Esophagus mucosa (tissue), 1 donor: ENCODE data around the gene HDAC1. TPM values are rescaled to one million over a fixed set of nuclear protein-coding genes. Genes with fewer than 3 reads are reported as not detected.

Experiments
- ATAC-seq: fragments of 200-7000 bp; cut with Tn5 transposase; one replicate; pipeline ENCODE4 v1.9.1; 2020
- total RNA-seq: library from RNA; stranded (reverse); gene quantifications from one replicate; pipeline ENCODE4 v1.2.4, GENCODE V29; 2023
- donor health status: DM: yes; HTN: yes; CAD: no.

The HDAC1 gene
- total RNA-seq, 1 donor from 2014 or later: 108 TPM

GRCh38 chr1:32373996-32374592, 82.2 kb downstream of the HDAC1 start:
- ATAC-seq: no peak

- ATAC-seq: no peak
Observed at GRCh38 chr1:32376199-32376598, 84.3 kb downstream of the HDAC1 start.

GRCh38 chr1:32377541-32378220, 85.8 kb downstream of the HDAC1 start:
- ATAC-seq: no peak

GRCh38 chr1:32380057-32380456, 88.2 kb downstream of the HDAC1 start:
- no peak for ATAC-seq

Other genes with a start within 250 kb of the HDAC1 start
- 10.5 TPM for gene TMEM39B, start 219.1 kb upstream of the HDAC1 start, total RNA-seq
- 54.1 TPM for gene KPNA6, start 184.0 kb upstream of the HDAC1 start, total RNA-seq
- 37.0 TPM for gene TXLNA, start 112.4 kb upstream of the HDAC1 start, total RNA-seq
- 1.1 TPM for gene CCDC28B, start 91.5 kb upstream of the HDAC1 start, total RNA-seq
- gene IQCC, start 86.4 kb upstream of the HDAC1 start, total RNA-seq: 1.3 TPM
- not detected for gene DCDC2B, start 83.0 kb upstream of the HDAC1 start, total RNA-seq
- 11.0 TPM for gene TMEM234, start 69.7 kb upstream of the HDAC1 start, total RNA-seq
- 175 TPM for gene EIF3I, start 69.7 kb upstream of the HDAC1 start, total RNA-seq
- 1.5 TPM for gene FAM167B, start 44.9 kb upstream of the HDAC1 start, total RNA-seq
- gene LCK, start 40.8 kb upstream of the HDAC1 start, total RNA-seq: 1.00 TPM
- 10.8 TPM for gene MARCKSL1, start 44.1 kb downstream of the HDAC1 start, total RNA-seq
- gene FAM229A, start 70.4 kb downstream of the HDAC1 start, total RNA-seq: 2.3 TPM
- gene TSSK3, start 70.5 kb downstream of the HDAC1 start, total RNA-seq: 0.52 TPM
- gene BSDC1, start 102.4 kb downstream of the HDAC1 start, total RNA-seq: 39.5 TPM
- gene ZBTB8B, start 173.0 kb downstream of the HDAC1 start, total RNA-seq: not detected
- gene ZBTB8A, start 247.3 kb downstream of the HDAC1 start, total RNA-seq: 3.1 TPM